ENCODE results near the gene DRAXIN.

DRAXIN gene

GRCh38 chr1:11690397-11691301, 861 bp upstream of the DRAXIN start:
- no peak for DNase-seq

- DNase-seq, result no peak
Measured at GRCh38 chr1:11691928-11692711, 610 bp downstream of the DRAXIN start.

GRCh38 chr1:11693024-11693590, 1.6 kb downstream of the DRAXIN start:
- DNase-seq, result no peak

GRCh38 chr1:11693917-11694316, 2.4 kb downstream of the DRAXIN start:
- no peak for DNase-seq

GRCh38 chr1:11695861-11696260, 4.4 kb downstream of the DRAXIN start:
- DNase-seq, result no peak

GRCh38 chr1:11697188-11697892, 5.8 kb downstream of the DRAXIN start:
- DNase-seq, result no peak

- no peak for DNase-seq
Measured at GRCh38 chr1:11697893-11698210, 6.3 kb downstream of the DRAXIN start.

- no peak for DNase-seq
Measured at GRCh38 chr1:11700601-11701467, 9.3 kb downstream of the DRAXIN start.

- DNase-seq, result no peak
Measured at GRCh38 chr1:11701551-11701961, 10.0 kb downstream of the DRAXIN start.

- DNase-seq, result no peak
Measured at GRCh38 chr1:11701981-11702803, 10.7 kb downstream of the DRAXIN start.

- no peak for DNase-seq
Measured at GRCh38 chr1:11703357-11704193, 12.1 kb downstream of the DRAXIN start.

GRCh38 chr1:11704194-11704529, 12.7 kb downstream of the DRAXIN start:
- DNase-seq, result no peak

- DNase-seq, result no peak
Measured at GRCh38 chr1:11704691-11705475, 13.4 kb downstream of the DRAXIN start.

- no peak for DNase-seq
Measured at GRCh38 chr1:11705596-11705995, 14.1 kb downstream of the DRAXIN start.

GRCh38 chr1:11706292-11706691, 14.8 kb downstream of the DRAXIN start:
- DNase-seq, result no peak

GRCh38 chr1:11707621-11708276, 16.2 kb downstream of the DRAXIN start:
- no peak for DNase-seq

GRCh38 chr1:11708554-11709350, 17.2 kb downstream of the DRAXIN start:
- DNase-seq, result no peak

- DNase-seq, result no peak
Measured at GRCh38 chr1:11711490-11711889, 20.0 kb downstream of the DRAXIN start.

Measured in stimulated activated CD4-positive, alpha-beta T cell treated with anti-CD3 and anti-CD28 coated beads, Interleukin-12 subunit alpha, Interleukin-12 subunit beta, amount 100 ng/mL, for 4 hours (primary cell).